A549 (cell line): ENCODE results near the gene CMPK1.

Source experiments
- CBX2 ChIP-seq: fragments of 200-600 bp; sonication (generic); IDR thresholded peaks from 2 replicates; pipeline ENCODE4 v1.6.1; 2016; ENCODE audit warnings: low read depth, mild to moderate bottlenecking, borderline replicate concordance
- CEBPB ChIP-seq, 2 experiments: fragments of >200 bp in 1 of 2; sonication (Bioruptor Twin) in 1 of 2; formaldehyde crosslinking in 1 of 2; IDR thresholded peaks; 2 replicates each; pipeline ENCODE4 v1.6.1; 2012 to 2016
- CTCF ChIP-seq: fragments of >200 bp; sonication (Bioruptor Twin); formaldehyde crosslinking; IDR thresholded peaks from 3 replicates; pipeline ENCODE4 v1.5.1; 2016
- HDAC2 ChIP-seq: fragments of 200-600 bp; sonication (generic); IDR thresholded peaks from 2 replicates; pipeline ENCODE4 v1.6.1; 2016
- POLR2A ChIP-seq: IDR thresholded peaks from 2 replicates; pipeline ENCODE4 v1.6.1; 2012; ENCODE audit warnings: mild to moderate bottlenecking, low read length
- REST ChIP-seq: fragments of 200-600 bp; sonication (generic); IDR thresholded peaks from 2 replicates; pipeline ENCODE4 v1.6.1; 2016; ENCODE audit warnings: antibody characterized with exemption, mild to moderate bottlenecking, moderate library complexity
- SMC3 ChIP-seq: fragments of >200 bp; sonication (Bioruptor Twin); formaldehyde crosslinking; IDR thresholded peaks from 3 replicates; pipeline ENCODE4 v1.6.1; 2018; ENCODE audit warnings: inconsistent platforms
- TP53 ChIP-seq: fragments of 250-450 bp; sonication (Bioruptor Pico); IDR thresholded peaks from 2 replicates; pipeline ENCODE4 v1.5.0; 2021; ENCODE audit warnings: mild to moderate bottlenecking, moderate library complexity
- USF2 ChIP-seq: fragments of 450-650 bp; IDR thresholded peaks from 2 replicates; pipeline ENCODE4 v1.6.1; 2014; ENCODE audit warnings: antibody characterized with exemption

GRCh38 chr1:47367651-47368050, 34.1 kb downstream of the CMPK1 start:
- TF ChIP-seq CTCF (no peak), SMC3 (no peak), HDAC2 (no peak), REST (no peak), CEBPB (IDR thresholded peaks at IDR 0.05) (no peak), TP53 (no peak), USF2 (no peak), POLR2A (no peak), CBX2 (no peak)
